Measurements from ENCODE around the gene TNFRSF6B.

DNA sequence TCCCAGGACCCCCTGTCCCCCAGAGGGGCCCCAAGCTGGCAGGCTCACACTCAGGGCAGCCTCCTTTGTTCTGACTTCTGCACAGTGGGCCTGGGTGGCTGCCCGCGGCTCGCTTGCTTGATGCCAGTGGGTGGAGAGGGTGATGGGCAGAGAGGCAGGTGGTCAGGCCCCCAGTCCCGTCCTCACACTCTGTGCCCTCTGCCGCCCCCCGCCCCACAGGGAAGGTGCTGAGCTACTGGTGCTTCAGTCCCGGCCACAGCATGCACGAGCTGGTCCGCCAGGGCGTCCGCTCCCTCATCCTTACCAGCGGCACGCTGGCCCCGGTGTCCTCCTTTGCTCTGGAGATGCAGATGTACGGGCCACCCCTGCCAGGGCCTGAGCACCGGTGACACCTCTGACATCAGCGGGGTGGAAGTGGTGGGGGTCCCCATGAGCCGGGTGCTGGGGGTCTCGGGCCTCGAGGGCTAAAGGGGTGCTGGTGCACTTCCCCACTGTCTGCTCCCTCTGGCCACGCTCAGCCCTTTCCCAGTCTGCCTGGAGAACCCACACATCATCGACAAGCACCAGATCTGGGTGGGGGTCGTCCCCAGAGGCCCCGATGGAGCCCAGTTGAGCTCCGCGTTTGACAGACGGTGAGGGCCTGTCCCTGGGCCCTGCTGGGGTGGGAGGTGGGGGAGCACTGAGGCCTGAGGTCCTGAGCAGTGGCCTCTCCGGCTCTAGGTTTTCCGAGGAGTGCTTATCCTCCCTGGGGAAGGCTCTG lies 8.9 kb upstream of the TNFRSF6B start:
- no peak for TF ChIP-seq POLR2A (IDR thresholded peaks at IDR 0.05)
- TF ChIP-seq, protein P1, sequence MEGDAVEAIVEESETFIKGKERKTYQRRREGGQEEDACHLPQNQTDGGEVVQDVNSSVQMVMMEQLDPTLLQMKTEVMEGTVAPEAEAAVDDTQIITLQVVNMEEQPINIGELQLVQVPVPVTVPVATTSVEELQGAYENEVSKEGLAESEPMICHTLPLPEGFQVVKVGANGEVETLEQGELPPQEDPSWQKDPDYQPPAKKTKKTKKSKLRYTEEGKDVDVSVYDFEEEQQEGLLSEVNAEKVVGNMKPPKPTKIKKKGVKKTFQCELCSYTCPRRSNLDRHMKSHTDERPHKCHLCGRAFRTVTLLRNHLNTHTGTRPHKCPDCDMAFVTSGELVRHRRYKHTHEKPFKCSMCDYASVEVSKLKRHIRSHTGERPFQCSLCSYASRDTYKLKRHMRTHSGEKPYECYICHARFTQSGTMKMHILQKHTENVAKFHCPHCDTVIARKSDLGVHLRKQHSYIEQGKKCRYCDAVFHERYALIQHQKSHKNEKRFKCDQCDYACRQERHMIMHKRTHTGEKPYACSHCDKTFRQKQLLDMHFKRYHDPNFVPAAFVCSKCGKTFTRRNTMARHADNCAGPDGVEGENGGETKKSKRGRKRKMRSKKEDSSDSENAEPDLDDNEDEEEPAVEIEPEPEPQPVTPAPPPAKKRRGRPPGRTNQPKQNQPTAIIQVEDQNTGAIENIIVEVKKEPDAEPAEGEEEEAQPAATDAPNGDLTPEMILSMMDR (IDR thresholded peaks at IDR 0.05): no peak
